Measurements from ENCODE around the gene LRRK1. TPM values are rescaled to one million over a fixed set of nuclear protein-coding genes. Genes with fewer than 3 reads are reported as not detected.

Gene LRRK1
- total RNA-seq, 6 experiments from 2014 or later: 0.93 to 3.6 (median 2.5) TPM

DNA sequence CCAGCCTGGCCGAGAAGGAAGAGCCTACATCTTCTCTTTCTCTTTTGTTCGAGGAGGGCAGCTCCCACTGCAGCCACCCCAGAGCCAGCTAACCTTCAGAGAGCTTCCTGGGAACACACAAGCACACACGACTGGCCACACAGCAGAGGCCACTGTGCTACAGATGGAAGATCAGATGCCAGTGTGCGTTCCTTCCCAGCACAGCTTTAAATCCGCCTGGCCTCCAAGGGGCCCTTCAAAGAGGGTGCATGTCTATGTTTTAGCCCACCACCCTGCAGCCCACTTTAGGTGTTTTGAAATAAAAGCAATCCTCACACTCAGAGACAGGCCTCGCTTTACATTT, 27.2 kb upstream of the LRRK1 start:
- no peaks in the 10 kb centered on the region for H3K36me3 ChIP-seq
- TF ChIP-seq, protein P1, sequence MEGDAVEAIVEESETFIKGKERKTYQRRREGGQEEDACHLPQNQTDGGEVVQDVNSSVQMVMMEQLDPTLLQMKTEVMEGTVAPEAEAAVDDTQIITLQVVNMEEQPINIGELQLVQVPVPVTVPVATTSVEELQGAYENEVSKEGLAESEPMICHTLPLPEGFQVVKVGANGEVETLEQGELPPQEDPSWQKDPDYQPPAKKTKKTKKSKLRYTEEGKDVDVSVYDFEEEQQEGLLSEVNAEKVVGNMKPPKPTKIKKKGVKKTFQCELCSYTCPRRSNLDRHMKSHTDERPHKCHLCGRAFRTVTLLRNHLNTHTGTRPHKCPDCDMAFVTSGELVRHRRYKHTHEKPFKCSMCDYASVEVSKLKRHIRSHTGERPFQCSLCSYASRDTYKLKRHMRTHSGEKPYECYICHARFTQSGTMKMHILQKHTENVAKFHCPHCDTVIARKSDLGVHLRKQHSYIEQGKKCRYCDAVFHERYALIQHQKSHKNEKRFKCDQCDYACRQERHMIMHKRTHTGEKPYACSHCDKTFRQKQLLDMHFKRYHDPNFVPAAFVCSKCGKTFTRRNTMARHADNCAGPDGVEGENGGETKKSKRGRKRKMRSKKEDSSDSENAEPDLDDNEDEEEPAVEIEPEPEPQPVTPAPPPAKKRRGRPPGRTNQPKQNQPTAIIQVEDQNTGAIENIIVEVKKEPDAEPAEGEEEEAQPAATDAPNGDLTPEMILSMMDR (IDR thresholded peaks at IDR 0.05): no peak
- no peak for TF ChIP-seq POLR2A (IDR thresholded peaks at IDR 0.05)
- no peaks in the 10 kb centered on the region for H3K27me3 ChIP-seq
- no peak overlapping the region for H3K27ac ChIP-seq
- intact Hi-C loops (cut with DNase I): no loop called here
- ATAC-seq: no peak
- WGBS (ENCODE audit: insufficient coverage, low coverage, low lambda C conversion rate, missing lambda C conversion rate): 61% methylated on average over 2 of the region's 6 CpGs
- no peaks in the 10 kb centered on the region for H3K9me3 ChIP-seq
- DNase-seq: no peak
- H3K4me3 ChIP-seq: no peak overlapping the region
- no peaks in the 10 kb centered on the region for H3K4me1 ChIP-seq

DNA sequence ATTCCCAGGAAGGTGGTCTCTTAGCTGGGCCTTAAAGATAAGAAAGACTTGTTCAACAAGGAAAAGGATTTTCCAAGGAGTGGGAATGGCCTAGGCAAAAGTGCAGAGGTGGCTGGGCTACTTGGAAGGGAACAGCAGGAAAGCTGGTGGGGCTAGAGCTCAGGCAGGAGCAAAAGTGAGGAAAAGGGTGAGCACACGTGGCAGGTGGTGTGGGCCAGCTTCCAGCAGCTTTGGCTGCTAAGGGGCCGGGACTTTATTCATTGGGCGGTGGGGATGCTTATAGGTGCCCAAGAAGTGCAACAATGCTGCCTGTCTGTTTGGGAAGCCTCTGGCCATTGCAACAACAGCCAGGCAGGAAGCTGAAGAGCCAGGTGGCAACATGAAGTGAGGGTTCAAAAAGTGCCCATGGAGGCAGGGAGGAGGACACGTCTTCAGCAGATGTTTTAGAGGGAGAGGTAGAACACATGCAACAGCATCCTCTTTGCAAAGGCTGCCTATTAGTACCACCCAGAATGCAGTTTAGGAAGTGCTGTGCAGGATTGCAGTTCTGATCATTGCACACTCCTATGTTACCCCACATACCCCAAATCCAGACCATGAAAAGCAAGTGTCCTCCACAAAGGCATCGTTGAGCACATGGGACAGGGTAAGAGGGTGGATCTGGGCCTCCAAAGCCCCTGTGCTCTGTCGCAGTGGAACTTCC, 25.7 kb upstream of the LRRK1 start:
- intact Hi-C loops (cut with DNase I): no loop called here
- Histone ChIP-seq H3K4me1 (no peaks in the 10 kb centered on the region), H3K27me3 (no peaks in the 10 kb centered on the region), H3K36me3 (no peaks in the 10 kb centered on the region), H3K27ac (no peak overlapping the region), H3K4me3 (no peak overlapping the region), H3K9me3 (no peaks in the 10 kb centered on the region)
- WGBS (ENCODE audit: insufficient coverage, low coverage, low lambda C conversion rate, missing lambda C conversion rate): 44% methylated on average over 2 of the region's 6 CpGs
- TF ChIP-seq POLR2A (IDR thresholded peaks at IDR 0.05): no peak
- TF ChIP-seq, protein P1 (IDR thresholded peaks at IDR 0.05): no peak
- ATAC-seq (no peak), DNase-seq (peak in 1 of 3 donors; percentile 14)

DNA sequence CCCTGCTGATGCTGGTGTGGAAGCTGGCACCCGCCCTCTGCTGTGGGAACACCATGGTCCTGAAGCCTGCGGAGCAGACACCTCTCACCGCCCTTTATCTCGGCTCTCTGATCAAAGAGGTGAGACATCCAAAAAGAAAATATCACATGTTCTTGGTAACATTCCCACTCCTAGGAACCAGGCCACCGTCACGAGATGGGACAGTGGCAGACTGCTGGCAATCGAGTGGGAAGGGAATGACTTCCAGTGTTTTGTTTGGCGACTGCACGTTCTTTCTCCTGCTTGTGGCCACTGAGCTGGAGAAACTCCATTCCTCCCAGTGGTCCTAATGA, 25.2 kb upstream of the LRRK1 start:
- 59% methylated on average over 5 of the region's 9 CpGs for WGBS (ENCODE audit: insufficient coverage, low coverage, low lambda C conversion rate, missing lambda C conversion rate)
- intact Hi-C loops (cut with DNase I): no loop called here
- no peak overlapping the region for H3K4me3 ChIP-seq
- TF ChIP-seq POLR2A (IDR thresholded peaks at IDR 0.05): no peak
- TF ChIP-seq, protein P1 (IDR thresholded peaks at IDR 0.05): no peak
- ATAC-seq (no peak), DNase-seq (peak in 1 of 3 donors; percentile 15)
- H3K27ac ChIP-seq: no peak overlapping the region
- no peaks in the 10 kb centered on the region for H3K4me1 ChIP-seq
- H3K36me3 ChIP-seq: no peaks in the 10 kb centered on the region
- no peaks in the 10 kb centered on the region for H3K9me3 ChIP-seq
- no peaks in the 10 kb centered on the region for H3K27me3 ChIP-seq

DNA sequence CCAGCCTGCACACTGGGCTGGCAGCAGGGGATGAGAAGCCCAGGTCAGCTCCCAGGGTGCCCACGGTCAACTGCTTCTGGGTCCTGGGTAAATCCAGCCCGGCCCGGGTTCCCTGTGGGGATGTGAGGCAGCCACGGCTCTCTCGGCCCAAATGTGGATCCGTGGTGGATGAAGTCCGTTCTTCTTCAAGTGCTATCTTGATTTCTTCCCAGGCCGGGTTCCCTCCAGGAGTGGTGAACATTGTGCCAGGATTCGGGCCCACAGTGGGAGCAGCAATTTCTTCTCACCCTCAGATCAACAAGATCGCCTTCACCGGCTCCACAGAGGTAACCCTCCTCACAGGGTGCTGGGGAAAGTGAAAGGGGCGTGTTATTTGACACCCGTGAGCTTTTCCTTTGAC, 23.4 kb upstream of the LRRK1 start:
- ATAC-seq (no peak), DNase-seq (peak in 1 of 3 donors; percentile 36)
- H3K4me3 ChIP-seq: no peak overlapping the region
- H3K27me3 ChIP-seq: no peaks in the 10 kb centered on the region
- no peaks in the 10 kb centered on the region for H3K4me1 ChIP-seq
- no peaks in the 10 kb centered on the region for H3K36me3 ChIP-seq
- WGBS (ENCODE audit: insufficient coverage, low coverage, low lambda C conversion rate, missing lambda C conversion rate): 42% methylated on average over 4 of the region's 13 CpGs
- H3K27ac ChIP-seq: no peak overlapping the region
- TF ChIP-seq, protein P1 (IDR thresholded peaks at IDR 0.05): no peak
- TF ChIP-seq POLR2A (IDR thresholded peaks at IDR 0.05): no peak
- intact Hi-C loops (cut with DNase I): no loop called here
- H3K9me3 ChIP-seq: no peaks in the 10 kb centered on the region
